HG03378 (cell line): ENCODE measurements around the gene SMAD3.

Experiments used
- ATAC-seq: cut with Tn5 transposase; IDR thresholded peaks from one replicate; pipeline ENCODE4 v1.9.1; 2021; ENCODE audit warnings: mild to moderate bottlenecking, moderate library complexity; ENCODE audit not compliant: unreplicated experiment

The SMAD3 gene

GRCh38 chr15:67192185-67192820 is 126.9 kb downstream of the SMAD3 start:
- no peak for ATAC-seq

- no peak for ATAC-seq
Observed at GRCh38 chr15:67193223-67193990, 128.0 kb downstream of the SMAD3 start.

- ATAC-seq = no peak
Observed at GRCh38 chr15:67194171-67195114, 129.0 kb downstream of the SMAD3 start.

DNA sequence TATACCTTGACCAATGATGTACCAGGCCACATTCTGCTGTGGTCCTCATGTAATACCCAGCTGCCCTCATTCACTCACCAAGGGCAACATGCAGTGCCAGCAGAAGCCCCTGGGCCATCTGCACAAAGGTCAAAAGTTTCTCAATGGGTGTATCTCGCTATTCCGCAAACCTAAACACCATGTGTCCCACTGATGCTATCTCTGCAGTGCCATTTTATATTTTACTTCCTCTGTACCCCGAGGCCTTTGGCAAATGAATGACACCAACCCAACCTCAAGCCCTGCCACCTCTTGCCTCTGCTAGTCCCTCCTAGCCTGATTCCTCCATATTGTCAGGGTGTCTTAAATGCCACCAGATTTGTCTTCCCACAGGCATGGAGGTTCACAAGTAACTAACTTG is 129.9 kb downstream of the SMAD3 start:
- ATAC-seq = no peak

DNA sequence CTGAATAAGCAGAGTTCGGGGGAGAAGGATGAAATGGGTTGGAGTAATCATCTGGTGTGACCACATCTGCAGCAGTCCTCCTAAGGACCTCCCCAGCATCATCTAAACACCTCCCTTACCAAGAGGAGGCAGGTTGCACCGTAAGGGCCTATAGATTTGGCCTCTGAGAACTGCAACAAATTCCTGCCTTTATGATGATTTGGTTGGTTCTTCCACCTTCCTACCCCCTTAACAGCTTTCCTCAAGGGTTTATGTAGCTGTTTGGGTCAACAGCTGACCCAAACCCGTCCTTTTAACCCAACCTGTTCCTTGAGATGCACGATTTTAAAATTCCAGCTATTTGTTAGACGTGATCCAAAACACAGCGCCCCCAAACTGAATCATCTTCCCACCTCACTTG is 130.8 kb downstream of the SMAD3 start:
- no peak for ATAC-seq

DNA sequence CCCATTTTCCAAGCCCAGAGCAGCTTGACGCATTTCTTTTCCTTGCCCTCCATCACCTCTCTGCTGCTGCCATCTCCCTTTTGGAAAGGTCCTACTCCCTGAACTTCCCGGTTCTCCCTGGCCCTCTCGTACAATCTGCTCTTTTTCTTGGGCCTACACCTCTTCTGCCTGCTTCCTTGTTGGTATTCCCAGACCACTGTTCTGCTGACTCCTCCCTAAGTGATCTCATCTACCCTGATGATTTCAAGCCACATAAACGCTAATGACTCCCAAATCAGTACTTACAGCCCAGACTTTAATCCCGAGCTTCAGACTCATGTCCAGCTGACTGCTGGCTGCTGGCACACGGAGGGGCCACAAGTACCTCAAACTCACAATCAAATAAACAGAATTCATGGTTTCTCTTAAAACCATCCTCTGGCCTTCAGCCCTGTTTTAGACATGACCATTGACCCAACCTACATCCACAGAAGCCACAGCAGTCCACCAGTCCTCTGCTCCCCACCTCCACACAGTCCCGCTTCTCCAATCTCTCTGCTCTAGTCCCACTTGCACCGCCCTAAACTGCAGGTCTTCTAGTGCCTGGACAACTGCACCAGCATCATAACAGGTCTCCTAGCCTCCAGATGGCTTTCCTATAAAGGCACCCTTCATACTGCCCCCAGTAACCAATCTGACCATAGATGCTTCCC is 131.4 kb downstream of the SMAD3 start:
- no peak for ATAC-seq

DNA sequence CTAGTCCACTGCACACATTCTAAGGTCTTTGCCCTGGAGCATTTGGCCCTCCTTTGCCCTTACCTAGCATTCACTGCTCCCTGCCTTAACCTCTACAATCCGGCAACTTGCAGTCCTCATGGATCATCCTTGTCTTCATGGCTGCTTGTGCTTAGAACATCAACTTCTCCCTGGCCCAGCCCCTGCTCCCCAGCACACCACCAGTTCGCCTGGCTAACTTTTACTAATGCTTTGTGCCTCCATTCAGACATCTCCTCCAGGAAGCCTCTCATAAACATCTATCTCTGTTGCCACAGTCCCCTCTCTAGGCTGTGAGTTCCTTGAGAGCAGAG is 131.9 kb downstream of the SMAD3 start:
- no peak for ATAC-seq

GRCh38 chr15:67198157-67198754 is 132.9 kb downstream of the SMAD3 start:
- ATAC-seq = no peak

- ATAC-seq = no peak
Observed at GRCh38 chr15:67199391-67199790, 134.0 kb downstream of the SMAD3 start.

DNA sequence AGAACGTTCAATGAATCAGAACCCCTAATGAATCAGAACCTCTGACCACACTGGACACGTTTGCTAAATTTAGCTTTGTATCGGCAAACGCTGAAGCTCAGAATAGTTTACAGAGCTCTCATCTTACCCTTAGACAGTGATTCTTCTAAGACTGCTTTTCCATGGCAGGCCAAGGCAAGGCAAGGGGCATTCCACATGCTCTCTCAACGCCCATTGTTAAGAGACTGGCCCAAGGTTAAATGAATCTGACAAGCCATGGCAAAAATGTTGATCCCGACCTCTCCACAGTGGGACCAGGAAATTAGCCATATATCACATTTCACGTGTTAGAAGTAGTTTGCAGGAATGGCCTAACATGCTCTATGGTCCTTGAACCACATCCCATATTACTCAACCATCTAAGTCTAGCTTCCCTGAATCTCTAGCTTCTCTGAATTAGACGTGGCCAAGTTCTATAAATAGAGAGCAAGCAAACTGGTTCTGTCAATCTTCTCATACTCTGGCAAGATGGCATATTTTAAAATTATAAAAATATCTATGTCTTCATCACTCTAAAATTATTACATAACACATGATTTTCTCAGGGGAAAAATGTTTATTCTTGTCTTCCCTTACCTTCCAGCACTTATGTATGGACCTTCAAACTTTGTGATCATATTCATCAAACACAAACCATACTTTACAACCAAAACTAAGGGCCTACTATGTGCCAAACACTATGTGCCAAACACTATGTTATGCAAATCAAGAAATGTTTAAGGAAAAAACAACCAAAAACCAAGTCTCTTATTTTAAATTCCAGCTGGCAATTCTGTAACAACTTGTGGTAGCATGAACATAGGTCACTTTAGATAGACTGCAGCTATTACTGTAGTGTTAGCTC is 134.7 kb downstream of the SMAD3 start:
- ATAC-seq = no peak

GRCh38 chr15:67201136-67201535 is 135.7 kb downstream of the SMAD3 start:
- no peak for ATAC-seq

DNA sequence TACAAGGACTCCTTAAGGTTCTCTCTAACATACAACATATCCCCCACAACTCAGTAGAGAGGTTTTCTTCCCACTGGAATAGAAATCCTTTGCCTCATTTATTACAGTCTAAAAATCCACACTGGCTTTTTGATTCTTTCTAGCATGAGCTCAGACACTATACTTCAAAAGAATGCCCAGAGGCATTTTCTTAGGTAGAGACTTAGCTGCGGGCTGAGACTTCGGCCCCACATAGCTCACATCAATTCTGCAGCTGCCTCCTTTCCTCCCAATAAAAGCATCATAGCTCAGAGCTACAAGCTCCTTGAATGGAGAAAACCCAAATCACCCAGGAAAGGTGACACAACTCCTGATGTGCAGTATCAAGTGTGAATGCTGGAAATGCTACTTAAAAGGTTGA is 136.7 kb downstream of the SMAD3 start:
- no peak for ATAC-seq

DNA sequence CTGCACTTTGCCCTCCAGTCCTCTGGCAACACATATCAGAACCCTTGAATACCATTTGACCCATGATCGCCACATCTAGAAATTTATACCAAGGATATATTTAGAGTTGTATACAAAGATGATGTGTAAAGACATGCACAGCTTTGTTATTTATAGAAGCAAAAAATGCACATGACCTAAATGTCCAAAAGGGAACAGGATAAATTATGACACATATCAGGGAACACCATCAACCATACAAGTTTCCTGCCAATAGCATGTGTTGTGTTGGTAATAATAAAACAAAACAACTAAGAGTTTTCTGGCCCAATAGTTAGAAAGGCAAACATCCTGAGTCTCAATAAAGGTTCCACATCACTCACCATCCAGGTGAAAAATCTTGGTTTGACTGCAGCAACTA is 137.6 kb downstream of the SMAD3 start:
- no peak for ATAC-seq

GRCh38 chr15:67207555-67208207 is 142.3 kb downstream of the SMAD3 start:
- no peak for ATAC-seq

GRCh38 chr15:67208396-67208795 is 143.0 kb downstream of the SMAD3 start:
- no peak for ATAC-seq

GRCh38 chr15:67210555-67211168 is 145.3 kb downstream of the SMAD3 start:
- no peak for ATAC-seq

DNA sequence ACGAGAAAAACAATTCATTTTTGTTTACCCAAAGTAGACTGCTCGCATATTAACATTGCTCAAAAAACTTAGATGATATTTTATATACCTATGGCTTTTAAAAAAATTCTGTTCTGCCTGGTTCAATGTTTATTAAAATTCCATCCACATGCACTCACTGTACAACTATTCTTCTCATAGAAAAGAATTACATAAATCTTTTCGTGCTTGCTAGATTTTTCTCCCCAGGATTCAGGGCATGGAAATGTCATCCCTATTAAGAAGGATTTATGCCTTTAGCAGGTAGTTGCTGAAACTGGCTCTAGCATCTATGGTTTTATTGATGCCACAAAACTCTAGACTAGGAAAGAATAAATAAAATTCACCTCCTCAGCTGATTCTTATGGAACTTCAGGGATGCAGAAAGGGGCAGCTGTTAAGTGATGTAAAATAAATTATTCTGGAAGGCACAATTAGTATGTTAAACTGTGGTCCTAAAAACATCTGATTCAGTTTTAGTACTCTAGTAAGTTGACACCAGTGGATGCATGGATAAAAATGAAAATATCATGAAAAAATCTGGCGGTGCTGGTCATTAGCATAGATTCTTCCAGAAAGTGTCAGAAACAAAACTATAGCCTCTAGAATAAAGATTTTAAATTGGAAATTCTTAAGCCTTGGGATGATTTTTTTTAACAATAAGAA is 147.4 kb downstream of the SMAD3 start:
- ATAC-seq = no peak

GRCh38 chr15:67215102-67215501 is 149.7 kb downstream of the SMAD3 start:
- no peak for ATAC-seq
